HG03439 (cell line): ENCODE measurements around the gene ANKRD40CL.
"Not testable (repeated sequence)": the region's sequence is repeated elsewhere in the genome, so short reads cannot be mapped to it uniquely, and the experiment has no call there.

Source experiments
- ATAC-seq: cut with Tn5 transposase; IDR thresholded peaks from one replicate; pipeline ENCODE4 v1.9.1; 2021; ENCODE audit warnings: mild to moderate bottlenecking, moderate library complexity; ENCODE audit not compliant: unreplicated experiment

Gene ANKRD40CL

DNA sequence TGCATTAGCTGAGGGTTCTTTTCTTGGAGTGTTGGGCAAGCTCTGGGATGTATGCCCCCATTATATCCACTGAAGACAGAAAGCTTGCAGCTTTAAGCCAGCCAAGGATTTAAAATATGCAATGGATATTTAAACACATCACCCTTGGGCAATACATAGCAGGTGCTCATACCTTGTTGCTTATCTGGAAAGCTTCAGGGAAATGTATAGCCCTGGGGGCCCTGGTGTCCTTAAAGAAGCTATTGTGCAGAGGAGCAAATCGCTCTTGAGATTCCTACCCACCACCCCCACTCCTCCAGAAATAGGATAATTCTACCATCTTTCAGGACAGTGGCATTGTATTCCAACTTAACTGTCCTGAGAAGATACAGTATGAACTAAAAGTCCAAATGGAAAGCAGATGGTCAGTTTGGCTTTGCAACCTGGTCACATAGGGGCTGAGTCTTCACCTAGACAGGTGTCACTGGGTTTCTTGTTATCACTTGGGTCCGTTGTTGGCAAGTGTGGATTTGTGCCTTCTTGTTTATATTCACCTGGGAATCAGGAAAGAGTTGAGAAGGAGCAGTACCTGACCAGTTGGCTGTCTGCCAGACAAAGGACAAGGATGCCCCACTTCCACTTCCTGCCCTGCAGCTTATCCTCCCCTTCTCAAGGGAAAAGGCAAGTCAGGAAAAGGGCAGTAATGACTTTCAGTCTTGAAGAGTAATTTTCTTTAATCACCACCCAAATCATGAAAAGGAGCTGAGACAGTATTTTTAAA lies 3.4 kb downstream of the ANKRD40CL start:
- no peak for ATAC-seq

DNA sequence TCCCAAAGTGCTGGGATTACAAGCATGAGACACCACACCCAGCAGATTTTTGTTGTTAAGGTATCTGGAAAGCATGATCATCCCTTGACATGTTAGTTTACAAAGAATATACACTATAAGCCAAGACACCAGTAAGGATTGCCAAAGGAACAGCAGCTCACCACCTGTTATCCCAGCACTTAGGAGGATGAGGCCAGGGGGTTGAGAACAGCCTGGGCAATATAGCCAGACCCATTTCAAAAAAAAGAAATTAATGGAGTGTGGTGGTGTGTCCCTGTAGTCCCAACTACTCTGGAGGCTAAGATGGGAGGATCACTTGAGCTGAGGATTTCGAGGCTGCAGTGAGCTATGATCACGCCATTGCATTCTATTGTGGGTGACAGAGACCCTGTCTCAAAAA lies 5.1 kb downstream of the ANKRD40CL start:
- ATAC-seq: no peak

DNA sequence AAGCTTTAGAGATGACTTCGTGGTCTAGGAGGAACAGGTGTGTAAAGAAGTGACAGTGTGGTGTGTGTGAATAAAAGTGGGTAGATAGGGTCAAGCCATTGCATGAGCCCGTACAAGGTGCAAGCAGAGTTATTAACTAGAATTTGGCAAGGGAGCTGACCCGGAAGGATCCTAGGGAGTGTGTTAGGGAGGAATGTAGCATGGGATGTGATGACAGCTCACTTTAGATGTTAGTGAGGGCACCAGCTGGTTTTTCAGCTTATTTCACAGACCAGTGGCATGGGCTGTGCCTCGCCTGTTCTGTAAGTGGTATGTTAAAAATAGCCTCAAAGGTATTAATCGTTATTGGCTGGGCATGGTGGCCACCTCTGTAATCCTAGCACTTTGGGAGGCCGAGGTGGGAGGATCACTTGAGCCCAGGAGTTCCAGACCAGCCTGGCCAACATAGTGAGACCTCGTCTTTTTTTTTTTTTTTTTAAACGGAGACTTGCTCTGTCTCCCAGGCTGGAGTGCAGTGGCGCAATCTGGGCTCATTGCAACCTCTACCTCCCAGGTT lies 8.3 kb downstream of the ANKRD40CL start:
- no peak for ATAC-seq

DNA sequence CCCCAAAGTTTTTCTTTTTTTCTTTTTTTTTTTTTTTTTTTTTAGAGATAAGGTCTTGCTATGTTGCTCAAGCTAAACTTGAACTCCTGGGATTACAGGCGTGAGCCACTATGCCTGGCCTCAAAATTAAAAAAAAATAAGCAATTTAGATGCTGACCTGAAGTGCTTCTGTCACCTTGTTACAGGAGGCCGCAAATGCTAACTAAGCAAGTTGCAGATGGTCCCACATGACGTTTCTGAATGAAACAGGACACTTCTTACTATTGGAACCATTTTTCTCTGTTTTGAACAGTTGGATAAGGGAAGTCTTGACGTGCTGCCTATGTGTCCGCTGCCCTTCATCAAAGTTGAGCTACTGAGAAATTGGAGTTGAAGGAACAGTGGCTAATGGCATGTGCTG lies 8.8 kb downstream of the ANKRD40CL start:
- no peak for ATAC-seq

DNA sequence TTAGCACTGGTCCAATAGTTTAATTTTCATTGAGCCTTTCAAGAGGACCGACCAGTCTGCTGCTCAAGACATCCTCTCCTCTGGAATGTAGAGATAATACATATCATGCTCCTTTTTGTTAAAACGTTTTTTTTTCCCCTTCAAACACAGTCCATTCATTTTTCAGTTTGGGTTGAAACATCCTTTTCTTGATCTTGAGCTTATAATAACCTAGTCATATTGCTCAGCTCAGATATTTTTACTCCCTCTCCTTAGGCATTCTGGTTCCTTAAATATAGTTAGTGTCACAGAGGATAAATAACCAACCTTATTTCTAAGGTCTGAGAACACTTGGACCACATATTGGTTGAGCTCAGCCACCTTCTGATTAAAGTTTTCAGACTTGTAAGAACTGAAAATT lies 12.8 kb downstream of the ANKRD40CL start:
- no peak for ATAC-seq

DNA sequence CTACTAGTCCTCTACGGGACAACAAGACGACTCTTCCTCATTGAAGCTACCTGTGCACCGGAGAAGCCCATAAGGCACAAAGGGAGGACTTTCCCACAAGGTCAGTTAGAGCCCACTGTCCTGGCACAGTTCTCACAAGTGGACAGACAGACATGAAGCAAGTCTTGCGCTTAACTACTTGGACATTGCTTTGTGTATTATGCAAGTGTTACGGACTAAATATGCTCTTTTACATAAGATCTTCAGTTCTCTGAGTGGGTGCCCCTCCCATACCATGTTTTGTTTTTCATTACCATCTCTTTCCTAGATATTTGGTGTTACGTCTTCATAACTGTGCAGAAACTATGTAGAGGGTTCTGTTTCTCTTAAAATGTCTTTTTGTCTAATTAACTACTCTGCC lies 18.1 kb downstream of the ANKRD40CL start:
- no peak for ATAC-seq

DNA sequence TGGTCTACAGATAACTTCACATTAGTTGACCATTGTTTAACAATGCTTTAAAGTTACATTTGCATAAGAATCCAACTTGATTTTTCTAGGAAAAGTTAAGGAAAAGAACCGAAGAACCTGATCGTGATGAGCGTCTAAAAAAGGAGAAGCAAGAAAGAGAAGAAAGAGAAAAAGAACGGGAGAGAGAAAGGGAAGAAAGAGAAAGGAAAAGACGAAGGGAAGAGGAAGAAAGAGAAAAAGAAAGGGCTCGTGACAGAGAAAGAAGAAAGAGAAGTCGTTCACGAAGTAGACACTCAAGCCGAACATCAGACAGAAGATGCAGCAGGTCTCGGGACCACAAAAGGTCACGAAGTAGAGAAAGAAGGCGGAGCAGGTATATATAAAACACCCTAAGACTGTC lies 21.7 kb downstream of the ANKRD40CL start:
- ATAC-seq: no peak

DNA sequence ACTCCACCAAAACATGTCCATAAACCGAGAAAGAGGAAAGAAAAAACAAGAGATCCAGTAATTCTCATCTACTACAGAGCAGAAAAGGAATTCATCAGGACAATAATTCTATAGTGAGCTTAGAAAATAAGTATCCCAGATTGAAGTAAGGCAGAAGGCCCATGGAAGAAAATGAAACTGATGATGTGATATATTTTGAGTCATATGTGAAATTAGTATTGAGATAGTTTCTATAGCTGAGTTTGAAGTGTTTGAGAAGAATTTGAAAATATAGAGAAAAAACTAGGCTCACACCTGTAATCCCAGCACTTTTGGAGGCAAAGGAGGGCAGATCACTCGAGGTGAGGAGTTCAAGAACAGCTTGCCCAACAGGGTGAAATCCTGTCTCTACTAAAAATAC lies 28.2 kb downstream of the ANKRD40CL start:
- ATAC-seq: no peak

DNA sequence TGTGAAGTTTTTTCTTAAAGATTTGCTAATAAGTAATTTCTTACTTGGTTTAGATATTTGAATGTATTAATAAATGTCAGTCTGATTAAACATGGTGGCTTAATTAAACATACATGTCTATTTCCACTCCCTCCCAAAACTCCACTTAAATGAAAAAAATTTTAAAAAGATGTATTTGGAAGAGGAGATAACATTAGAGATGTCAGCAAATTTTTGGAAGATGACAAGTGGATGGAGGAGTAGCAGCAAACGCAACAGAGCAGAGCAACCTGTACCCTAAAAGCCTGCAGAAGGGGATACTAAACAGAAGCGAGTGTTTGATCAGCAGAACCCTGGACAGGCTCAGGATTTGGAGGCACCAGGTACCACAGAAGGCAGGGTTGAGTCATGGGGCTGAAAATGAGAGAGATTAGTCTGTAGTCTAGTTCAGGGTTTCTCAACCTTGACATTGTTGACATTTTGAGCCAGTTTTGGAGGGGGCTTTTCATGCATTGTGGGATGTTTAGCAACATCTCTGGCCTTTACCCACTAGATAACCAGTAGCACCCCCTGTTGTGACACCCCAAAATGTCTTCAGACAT lies 30.1 kb downstream of the ANKRD40CL start:
- ATAC-seq: no peak

DNA sequence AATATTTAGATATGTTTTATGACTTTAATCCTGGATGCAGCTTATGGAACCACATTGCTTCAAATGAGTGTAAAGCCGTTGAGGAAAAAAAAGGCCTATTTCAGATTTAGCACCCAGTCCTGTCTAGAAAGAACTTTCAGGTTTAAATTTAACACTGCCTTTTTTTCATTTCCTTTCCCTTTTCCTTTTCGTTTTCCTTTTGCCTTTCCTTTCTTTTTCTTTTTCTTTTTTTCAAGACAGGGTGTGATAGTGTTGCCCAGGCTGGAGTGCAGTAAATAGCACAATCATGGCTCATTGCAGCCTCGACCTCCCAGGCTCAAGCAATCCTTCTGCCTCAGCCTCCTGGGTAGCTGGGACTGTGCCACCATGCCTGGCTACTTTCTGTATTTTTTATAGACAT lies 32.0 kb downstream of the ANKRD40CL start:
- ATAC-seq: no peak

DNA sequence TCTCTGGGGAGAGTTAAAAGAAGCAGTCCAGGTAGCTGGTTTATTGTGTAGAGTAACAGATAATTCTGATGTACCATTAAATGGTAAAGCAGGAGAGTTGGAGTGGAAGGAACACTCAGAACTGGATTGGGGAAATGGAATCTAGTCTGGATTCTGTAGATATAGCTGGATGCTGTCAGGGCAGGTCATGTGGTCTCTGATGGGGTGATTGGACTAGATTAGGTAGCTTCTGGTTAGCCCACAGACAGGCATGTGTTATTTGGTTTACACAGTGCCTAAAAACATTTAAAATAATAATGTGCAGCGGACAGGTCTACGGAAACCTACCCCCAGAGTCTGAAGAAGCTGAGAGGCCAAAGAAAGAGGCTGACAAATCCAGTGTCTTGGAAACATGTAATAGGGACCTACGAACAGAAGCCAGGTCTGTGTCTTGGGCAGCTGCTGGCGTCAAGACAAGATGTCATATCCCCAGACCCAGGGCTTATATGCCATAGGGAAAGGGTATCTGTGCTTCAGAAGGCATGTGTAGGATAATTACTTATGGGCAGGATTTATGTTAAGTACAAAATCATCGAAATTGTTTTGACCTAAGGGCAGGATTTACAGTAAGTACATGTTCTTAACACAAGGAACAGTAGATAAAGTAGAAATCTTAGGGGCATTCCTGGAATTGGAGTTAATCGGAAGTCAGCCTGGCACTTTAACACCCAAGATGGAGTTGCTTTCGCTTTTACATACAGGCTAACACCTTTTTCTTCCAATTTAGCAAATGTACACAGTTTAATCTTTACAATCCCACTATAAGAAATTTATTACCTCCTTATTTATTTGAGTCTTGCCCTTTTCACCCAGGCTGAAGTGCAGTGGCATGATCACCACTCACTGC lies 35.5 kb downstream of the ANKRD40CL start:
- no peak for ATAC-seq

DNA sequence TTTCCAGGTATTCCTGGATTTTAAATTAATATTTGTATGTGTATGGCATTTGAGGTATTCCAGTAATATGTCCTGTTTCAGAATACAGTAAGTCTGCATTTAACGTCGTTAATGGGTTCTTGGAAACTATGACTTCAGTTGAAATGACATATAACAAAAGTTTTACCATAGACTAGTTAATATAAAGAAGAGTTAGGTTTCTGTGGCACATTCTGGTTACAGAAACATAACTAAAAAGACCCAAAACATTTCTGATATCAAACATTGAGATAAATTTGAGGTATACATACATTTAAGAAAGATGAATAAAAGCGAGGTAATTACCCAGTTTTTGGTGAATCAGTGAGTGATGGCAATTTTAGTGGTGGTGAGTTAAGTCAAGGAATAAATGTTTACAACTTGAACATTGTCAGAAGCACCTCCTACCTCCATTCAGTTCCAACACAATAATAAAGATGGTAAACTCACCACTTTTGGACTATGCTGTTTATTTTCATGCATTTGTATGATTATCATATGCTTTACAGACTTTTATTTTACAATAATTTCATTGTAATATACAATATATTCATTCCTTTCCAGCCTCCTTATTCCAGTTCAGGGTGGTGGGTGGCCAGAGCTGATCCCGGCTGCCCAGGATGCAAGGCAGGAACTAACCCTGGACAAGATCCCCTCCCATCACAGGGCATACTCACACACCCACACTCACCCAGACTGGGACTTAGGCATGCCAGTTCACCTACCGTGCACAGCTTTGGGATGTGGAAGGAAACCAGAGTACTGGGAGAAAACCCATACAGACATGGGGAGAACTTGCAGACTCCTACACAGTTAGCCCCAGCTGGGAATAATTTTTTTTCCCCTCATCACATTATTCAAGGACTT lies 38.2 kb downstream of the ANKRD40CL start:
- ATAC-seq: no peak

DNA sequence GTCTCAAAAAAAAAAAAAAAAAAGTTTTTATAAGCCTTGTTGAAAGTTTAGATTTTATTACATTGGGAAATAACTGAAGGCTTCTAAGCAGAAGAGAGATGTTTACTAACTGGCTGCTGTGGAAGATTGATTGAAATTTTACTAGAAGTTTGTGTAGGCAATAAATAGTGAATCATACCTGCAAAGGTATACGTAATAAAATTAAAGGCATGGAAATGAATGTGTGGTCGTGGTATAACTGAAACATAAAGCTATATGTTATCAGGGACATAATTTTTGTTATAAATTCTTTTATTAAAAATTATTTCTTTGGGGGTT lies 39.2 kb downstream of the ANKRD40CL start:
- ATAC-seq: no peak

DNA sequence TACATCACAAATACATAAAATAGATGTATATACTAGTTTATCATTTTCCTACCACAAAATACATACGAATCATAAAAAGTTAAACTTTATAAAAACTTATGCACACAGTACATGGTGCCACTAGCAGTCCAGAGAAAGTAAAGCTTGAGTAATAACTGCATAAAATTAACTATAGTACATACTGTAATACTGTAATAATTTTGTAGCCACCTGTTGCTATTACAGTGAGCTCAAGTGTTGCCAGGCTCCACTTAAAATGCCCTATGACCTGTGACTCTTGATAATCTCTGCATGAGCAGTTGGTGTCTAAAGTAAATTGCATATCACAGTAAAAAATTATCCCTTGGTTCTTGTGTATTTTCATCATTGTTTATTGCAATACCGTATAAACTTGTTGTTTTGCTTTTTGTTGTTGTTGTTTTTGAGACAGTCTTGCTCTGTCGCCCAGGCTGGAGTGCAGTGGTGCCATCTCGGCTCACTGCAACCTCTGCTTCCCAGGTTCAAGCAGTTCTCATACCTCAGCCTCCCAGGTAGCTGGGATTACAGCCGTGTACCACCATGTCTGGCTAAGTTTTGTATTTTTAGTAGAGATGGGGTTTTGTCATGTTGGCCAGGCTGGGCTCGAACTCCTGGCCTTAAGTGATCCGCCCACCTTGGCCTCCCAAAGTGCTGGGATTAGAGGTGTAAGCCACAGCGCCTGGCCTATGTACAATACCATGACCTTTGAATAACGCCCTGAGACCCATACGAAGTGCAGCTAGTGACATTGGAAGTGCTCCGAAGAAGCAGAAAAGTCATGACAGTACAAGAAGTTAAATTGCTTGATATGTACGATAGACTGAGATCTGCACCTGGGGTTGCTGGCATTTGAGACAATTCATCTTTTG lies 41.3 kb downstream of the ANKRD40CL start:
- no peak for ATAC-seq

DNA sequence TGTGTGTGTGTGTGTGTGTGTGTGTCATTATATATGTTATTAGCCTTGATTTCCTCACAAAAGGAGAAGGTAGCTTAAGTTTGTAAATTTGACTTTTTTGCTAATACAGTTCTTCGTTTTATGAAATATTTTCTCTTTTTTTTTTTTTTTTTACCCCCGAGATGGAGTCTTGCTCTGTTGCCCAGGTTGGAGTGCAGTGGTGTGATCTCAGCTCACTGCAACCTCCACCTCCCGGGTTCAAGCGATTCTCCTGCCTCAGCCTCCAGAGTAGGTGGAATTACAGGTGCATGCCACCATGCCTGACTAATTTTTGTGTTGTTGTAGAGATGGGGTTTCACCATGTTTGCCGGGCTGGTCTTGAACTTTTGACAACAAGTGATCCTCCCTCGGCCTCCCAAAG lies 42.7 kb downstream of the ANKRD40CL start:
- not testable (repeated sequence) for ATAC-seq

DNA sequence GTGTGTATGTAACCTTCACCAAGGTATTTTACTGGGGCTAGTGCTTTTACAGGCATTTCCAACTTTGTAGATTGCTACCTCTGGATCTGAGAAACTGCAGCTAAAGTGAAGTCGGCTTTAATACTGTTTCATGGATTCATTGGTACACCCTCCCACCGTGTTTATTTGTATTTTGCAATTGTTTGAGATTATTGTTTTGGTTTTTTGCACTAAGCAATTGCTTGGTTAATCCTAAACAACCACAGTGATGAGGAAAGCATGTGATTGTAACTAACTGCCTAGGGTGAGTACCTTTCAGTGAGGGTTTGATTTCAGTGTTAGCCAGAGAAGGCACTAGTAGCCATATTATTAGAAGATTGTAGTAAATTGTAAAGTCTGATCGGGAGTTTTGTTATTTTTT lies 44.6 kb downstream of the ANKRD40CL start:
- no peak for ATAC-seq

DNA sequence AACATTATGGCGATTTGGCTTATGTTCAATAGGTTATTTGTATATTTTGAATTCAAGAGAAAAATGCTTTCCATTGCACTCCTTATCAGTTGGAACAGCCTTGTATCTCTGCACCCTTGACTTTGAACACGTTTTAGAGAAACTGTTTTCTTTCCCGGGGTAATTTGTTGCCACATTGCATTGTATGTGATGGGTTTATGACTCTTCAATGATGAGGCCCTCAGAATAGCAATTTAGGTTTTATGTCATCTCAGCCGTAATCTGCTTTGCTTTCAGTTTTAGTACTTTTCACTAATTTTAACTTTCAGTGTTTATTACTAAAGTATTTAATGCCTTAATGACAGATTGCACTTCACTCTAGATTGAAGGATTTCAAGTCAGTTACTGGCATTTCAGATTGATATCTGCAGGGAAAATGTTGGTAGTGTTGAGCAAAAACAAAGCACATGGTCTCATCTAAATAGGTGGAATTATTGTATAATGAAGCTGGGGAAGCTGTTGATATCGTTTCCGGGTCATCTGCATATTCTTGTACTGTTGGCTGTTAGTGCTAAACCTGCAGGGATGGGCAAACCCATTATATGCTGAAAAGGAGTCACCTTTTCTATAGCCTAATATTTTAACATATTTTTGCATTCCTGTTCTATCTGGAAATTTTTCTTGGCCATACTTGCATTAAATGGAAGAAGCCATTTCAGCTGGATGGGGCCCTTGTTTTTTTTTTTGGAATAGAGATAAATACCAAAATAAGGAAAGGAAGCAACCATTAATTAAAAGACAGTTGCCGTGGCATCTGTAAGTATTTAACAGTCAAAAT lies 45.9 kb downstream of the ANKRD40CL start:
- ATAC-seq: no peak

DNA sequence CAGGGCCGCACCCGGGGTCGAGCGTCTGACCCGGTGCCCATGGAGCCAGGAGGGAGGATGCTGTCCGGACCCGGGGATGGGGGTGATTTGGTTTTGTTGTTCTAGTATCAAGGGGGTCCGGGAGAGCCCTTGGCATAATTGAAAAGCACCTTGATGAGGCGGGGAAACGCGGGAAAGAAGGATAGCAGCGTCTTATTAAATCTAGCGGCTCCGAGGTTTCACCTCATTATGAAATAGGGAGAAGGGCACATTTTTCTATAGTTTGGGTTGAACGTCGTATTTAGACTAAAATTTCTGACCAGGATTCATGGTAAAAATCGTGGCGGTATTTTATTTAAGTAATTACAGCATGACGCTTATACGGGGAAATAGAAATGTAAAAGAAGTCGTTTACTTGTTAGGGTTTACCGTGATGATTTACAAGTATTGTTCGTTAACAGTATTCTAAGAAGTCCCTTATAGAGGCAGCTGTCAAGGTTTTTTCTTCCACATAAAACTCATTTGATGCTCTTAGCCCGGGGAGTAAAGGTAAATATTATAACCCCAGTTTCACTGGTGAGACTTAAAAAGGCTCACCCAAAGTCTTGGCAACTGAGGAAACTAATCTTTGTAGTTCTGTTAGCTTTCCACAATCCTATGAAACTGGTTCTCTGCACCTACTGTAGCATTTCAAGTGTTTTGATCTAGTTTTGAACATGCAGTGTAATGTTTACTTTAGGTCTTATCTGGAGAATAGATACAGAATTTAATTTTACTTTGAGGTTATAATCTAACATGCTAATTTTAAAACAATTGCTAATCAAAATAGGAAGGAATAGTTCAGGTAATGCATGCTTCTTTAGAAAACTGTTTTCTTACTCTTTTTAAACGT lies 47.2 kb downstream of the ANKRD40CL start:
- ATAC-seq: no peak
